WI38 (cell line): ENCODE measurements around the gene MRPS27.

Source experiments
- H3K4me3 ChIP-seq: 2 replicates; pipeline ENCODE4 v1.5.1; 2011; ENCODE audit warnings: low read depth, mild to moderate bottlenecking, control low read depth, low read length
- TF ChIP-seq, protein P1 (sequence below): IDR thresholded peaks from 2 replicates; pipeline ENCODE4 v1.5.1; 2012; ENCODE audit warnings: low read depth, mild to moderate bottlenecking, control low read depth, low read length

MRPS27 gene

GRCh38 chr5:72256536-72256935 lies 63.5 kb downstream of the MRPS27 start:
- no peak overlapping the region for H3K4me3 ChIP-seq
- TF ChIP-seq, protein P1, sequence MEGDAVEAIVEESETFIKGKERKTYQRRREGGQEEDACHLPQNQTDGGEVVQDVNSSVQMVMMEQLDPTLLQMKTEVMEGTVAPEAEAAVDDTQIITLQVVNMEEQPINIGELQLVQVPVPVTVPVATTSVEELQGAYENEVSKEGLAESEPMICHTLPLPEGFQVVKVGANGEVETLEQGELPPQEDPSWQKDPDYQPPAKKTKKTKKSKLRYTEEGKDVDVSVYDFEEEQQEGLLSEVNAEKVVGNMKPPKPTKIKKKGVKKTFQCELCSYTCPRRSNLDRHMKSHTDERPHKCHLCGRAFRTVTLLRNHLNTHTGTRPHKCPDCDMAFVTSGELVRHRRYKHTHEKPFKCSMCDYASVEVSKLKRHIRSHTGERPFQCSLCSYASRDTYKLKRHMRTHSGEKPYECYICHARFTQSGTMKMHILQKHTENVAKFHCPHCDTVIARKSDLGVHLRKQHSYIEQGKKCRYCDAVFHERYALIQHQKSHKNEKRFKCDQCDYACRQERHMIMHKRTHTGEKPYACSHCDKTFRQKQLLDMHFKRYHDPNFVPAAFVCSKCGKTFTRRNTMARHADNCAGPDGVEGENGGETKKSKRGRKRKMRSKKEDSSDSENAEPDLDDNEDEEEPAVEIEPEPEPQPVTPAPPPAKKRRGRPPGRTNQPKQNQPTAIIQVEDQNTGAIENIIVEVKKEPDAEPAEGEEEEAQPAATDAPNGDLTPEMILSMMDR: no peak

- TF ChIP-seq, protein P1: no peak
- H3K4me3 ChIP-seq: no peak overlapping the region
These were observed 64.4 kb downstream of the MRPS27 start for GRCh38 chr5:72255670-72256069.

GRCh38 chr5:72255237-72255636 lies 64.8 kb downstream of the MRPS27 start:
- TF ChIP-seq, protein P1: no peak
- no peak overlapping the region for H3K4me3 ChIP-seq

DNA sequence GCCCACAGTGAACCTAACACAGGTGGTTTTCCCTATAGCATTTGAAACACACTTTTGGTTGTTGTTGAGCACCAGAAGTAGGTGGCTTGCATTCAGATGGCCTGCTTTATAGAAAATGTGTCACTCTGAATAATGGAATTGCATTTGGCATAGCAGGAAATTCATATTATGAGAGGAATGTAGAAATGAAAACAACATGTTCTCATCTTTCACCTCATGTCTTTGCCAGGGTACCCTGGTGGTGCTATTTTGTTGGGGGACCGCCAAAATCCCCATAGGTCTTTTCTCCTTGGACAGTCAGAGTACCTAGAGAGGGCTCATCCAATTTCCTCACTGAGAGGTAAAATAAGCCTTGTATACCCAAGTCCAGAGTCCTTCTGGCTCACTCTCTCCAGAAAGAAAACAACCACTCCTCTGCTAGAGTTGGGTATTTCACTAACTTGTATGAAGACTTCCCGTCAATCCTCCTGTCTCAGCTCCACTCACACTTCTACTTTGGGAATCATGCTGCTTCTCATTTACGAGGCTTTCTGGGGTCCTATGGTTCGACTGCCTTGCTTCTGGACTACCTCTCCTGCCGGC lies 67.4 kb downstream of the MRPS27 start:
- H3K4me3 ChIP-seq: no peak overlapping the region

DNA sequence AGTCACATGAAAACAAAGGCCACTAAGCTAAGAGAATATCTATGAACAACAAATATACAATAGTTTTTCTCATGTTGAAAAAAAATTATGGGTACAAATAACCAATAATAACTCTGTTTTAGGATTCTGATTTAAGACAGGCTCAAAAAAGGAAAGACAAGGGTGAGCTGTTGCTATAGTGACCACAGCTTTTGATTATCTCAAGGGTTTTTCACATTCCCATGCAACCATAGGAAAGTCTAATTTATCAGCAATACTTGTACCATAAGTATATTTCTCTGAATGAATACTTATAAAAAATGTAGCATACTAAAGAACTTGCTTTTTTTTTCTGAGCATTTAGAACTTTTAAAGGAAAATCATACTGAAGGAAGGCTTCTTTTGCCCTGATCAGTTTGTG lies 68.0 kb downstream of the MRPS27 start:
- TF ChIP-seq, protein P1: no peak
- no peak overlapping the region for H3K4me3 ChIP-seq

More for the DNA sequence above, 67.4 kb downstream of the MRPS27 start:
- TF ChIP-seq, protein P1: no peak

DNA sequence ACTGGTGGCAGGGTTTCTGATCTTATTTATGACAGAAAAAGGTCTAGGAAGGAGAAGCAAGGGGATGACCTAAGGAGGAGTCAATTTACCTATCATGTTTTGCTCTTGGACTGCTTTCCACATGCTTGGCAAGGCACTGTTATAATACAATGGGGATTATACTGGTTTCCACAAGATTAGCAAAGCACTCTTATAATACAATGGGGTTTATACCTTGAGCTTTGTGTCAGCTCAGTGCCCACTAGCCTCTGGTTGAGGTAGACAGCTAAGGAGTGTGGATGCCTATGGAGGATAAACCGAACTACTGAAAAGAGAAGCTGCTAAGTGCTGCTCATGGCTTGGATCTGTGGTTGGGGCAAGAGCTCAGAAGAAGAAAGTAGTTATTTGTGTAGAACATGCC lies 68.7 kb downstream of the MRPS27 start:
- TF ChIP-seq, protein P1: no peak
- no peak overlapping the region for H3K4me3 ChIP-seq

GRCh38 chr5:72248410-72248981 lies 71.5 kb downstream of the MRPS27 start:
- TF ChIP-seq, protein P1: no peak
- H3K4me3 ChIP-seq: no peak overlapping the region
